IMR-90 (cell line): ENCODE results near the gene EVA1A. TPM values are rescaled to one million over a fixed set of nuclear protein-coding genes. Genes with fewer than 3 reads are reported as not detected.

ENCODE experiments used
- ATAC-seq: fragments of 200-7000 bp; cut with Tn5 transposase; 2 replicates; pipeline ENCODE4 v1.9.1; 2020; ENCODE audit warnings: low read depth, mild to moderate bottlenecking, moderate library complexity
- BruUV-seq: library from RNA; stranded (reverse); fragments of 400-500 nt; replicated peaks from 2 replicates; lab custom pipeline; 2021; lab: Mats Ljungman, UMichigan
- CTCF ChIA-PET: fragments of 300-600 bp; formaldehyde crosslinking; extraction: SDS; loops from one replicate; lab custom pipeline; 2021; ENCODE audit warnings: antibody characterized with exemption; lab: Yijun Ruan, JAX
- POLR2A ChIA-PET: fragments of 300-600 bp; sonication (Branson Sonifier 250); formaldehyde crosslinking; loops from one replicate; lab custom pipeline; 2022; ENCODE audit warnings: antibody characterized with exemption; ENCODE audit not compliant: unreplicated experiment; lab: Charles Lee
- DNase-seq: peaks from one replicate; pipeline ENCODE4 v3.0.0; 2013
- H2AFZ ChIP-seq: replicated peaks from 2 replicates; pipeline ENCODE3; 2013; ENCODE audit warnings: low read length, mild to moderate bottlenecking; ENCODE audit not compliant: poor library complexity
- H2AK5ac ChIP-seq: 2 replicates; pipeline ENCODE4 v1.6.1; 2013; ENCODE audit warnings: low read depth, low read length, inconsistent platforms
- H2AK9ac ChIP-seq: replicated peaks from 2 replicates; pipeline ENCODE3; 2013; ENCODE audit warnings: mild to moderate bottlenecking, low read depth, low read length, moderate library complexity; ENCODE audit not compliant: poor library complexity
- H2BK120ac ChIP-seq: 2 replicates; pipeline ENCODE4 v1.6.1; 2013; ENCODE audit warnings: low read depth, low read length, inconsistent platforms
- H2BK15ac ChIP-seq: 3 replicates; pipeline ENCODE4 v1.6.1; 2013; ENCODE audit warnings: low read depth, low read length, inconsistent platforms
- H2BK20ac ChIP-seq: 2 replicates; pipeline ENCODE4 v1.6.1; 2013; ENCODE audit warnings: low read depth, mild to moderate bottlenecking, inconsistent platforms, low read length, moderate library complexity
- H2BK5ac ChIP-seq: 2 replicates; pipeline ENCODE4 v1.6.1; 2013; ENCODE audit warnings: mild to moderate bottlenecking, low read depth, low read length, inconsistent platforms; ENCODE audit not compliant: poor library complexity, severe bottlenecking
- H3K14ac ChIP-seq: replicated peaks from 2 replicates; pipeline ENCODE4 v1.6.1; 2013; ENCODE audit warnings: low read depth, low read length, inconsistent platforms
- H3K18ac ChIP-seq: 2 replicates; pipeline ENCODE4 v1.6.1; 2013; ENCODE audit warnings: low read depth, low read length, control low read depth
- H3K23ac ChIP-seq: 2 replicates; pipeline ENCODE4 v1.6.1; 2013; ENCODE audit warnings: low read depth, low read length, inconsistent platforms
- H3K27ac ChIP-seq: 2 replicates; pipeline ENCODE4 v1.5.1; 2013; ENCODE audit warnings: mild to moderate bottlenecking, control low read depth, low read length; ENCODE audit not compliant: insufficient read depth
- H3K27me3 ChIP-seq: 2 replicates; pipeline ENCODE4 v1.6.1; 2013; ENCODE audit warnings: low read length; ENCODE audit not compliant: control insufficient read depth, insufficient read depth
- H3K36me3 ChIP-seq: 2 replicates; pipeline ENCODE4 v1.6.1; 2013; ENCODE audit warnings: low read length, mixed read lengths; ENCODE audit not compliant: control insufficient read depth, insufficient read depth
- H3K4ac ChIP-seq: 2 replicates; pipeline ENCODE4 v1.6.1; 2013; ENCODE audit warnings: low read depth, low read length, inconsistent platforms
- H3K4me1 ChIP-seq: 2 replicates; pipeline ENCODE4 v1.6.1; 2013; ENCODE audit warnings: low read length, mixed read lengths; ENCODE audit not compliant: control insufficient read depth, insufficient read depth
- H3K4me2 ChIP-seq: 2 replicates; pipeline ENCODE4 v1.6.1; 2013; ENCODE audit warnings: low read depth, mild to moderate bottlenecking, control low read depth, low read length, moderate library complexity
- H3K4me3 ChIP-seq: 2 replicates; pipeline ENCODE4 v1.5.1; 2013; ENCODE audit warnings: low read depth, mild to moderate bottlenecking, control low read depth, low read length, moderate library complexity; ENCODE audit not compliant: insufficient read depth
- H3K56ac ChIP-seq: 2 replicates; pipeline ENCODE4 v1.6.1; 2013; ENCODE audit warnings: low read length, inconsistent platforms; ENCODE audit not compliant: insufficient read depth; ENCODE audit errors: extremely low read depth
- H3K79me1 ChIP-seq, 2 experiments: 2 replicates each; pipeline ENCODE4 v1.6.1; 2013; ENCODE audit warnings: low read length in 2 of 2, inconsistent platforms in 1 of 2, low read depth in 1 of 2
- H3K9ac ChIP-seq: 2 replicates; pipeline ENCODE4 v1.6.1; 2013; ENCODE audit warnings: low read depth, low read length, control low read depth
- H3K9me1 ChIP-seq: 2 replicates; pipeline ENCODE4 v1.6.1; 2013; ENCODE audit warnings: low read length, inconsistent platforms; ENCODE audit not compliant: insufficient read depth
- H3K9me3 ChIP-seq: 2 replicates; pipeline ENCODE4 v1.6.1; 2013; ENCODE audit warnings: low read length; ENCODE audit not compliant: control insufficient read depth, insufficient read depth
- H4K20me1 ChIP-seq: 2 replicates; pipeline ENCODE4 v1.6.1; 2013; ENCODE audit warnings: low read length, inconsistent platforms; ENCODE audit not compliant: insufficient read depth
- H4K5ac ChIP-seq: 2 replicates; pipeline ENCODE4 v1.6.1; 2013; ENCODE audit warnings: mild to moderate bottlenecking, low read depth, low read length, control low read depth
- H4K8ac ChIP-seq, 2 experiments: 2 replicates each; pipeline ENCODE4 v1.6.1; 2013; ENCODE audit warnings: low read depth in 2 of 2, low read length in 2 of 2, control low read depth in 1 of 2, inconsistent platforms in 1 of 2
- H4K91ac ChIP-seq: 2 replicates; pipeline ENCODE4 v1.6.1; 2013; ENCODE audit warnings: low read depth, low read length, inconsistent platforms; ENCODE audit not compliant: insufficient read depth
- BHLHE40 ChIP-seq: fragments of 150-350 bp; IDR thresholded peaks from 2 replicates; pipeline ENCODE4 v1.6.1; 2016; ENCODE audit warnings: mild to moderate bottlenecking, low read depth, low read length
- CEBPB ChIP-seq: IDR thresholded peaks from 2 replicates; pipeline ENCODE4 v1.6.1; 2012; ENCODE audit warnings: low read depth, low read length, improper control_type of control experiment
- CHD1 ChIP-seq: IDR thresholded peaks from 2 replicates; pipeline ENCODE4 v1.6.1; 2012; ENCODE audit warnings: low read depth, low read length, improper control_type of control experiment
- CTCF ChIP-seq: conservative IDR thresholded peaks from 2 replicates; pipeline ENCODE4 v1.5.1; 2012; ENCODE audit warnings: mild to moderate bottlenecking, low read depth, low read length, improper control_type of control experiment
- ELK1 ChIP-seq: fragments of 150-350 bp; IDR thresholded peaks from 2 replicates; pipeline ENCODE4 v1.6.1; 2016; ENCODE audit warnings: low read depth, mild to moderate bottlenecking, low read length, moderate library complexity, borderline replicate concordance
- MAFK ChIP-seq: IDR thresholded peaks from 2 replicates; pipeline ENCODE4 v1.6.1; 2012; ENCODE audit warnings: low read depth, low read length, improper control_type of control experiment
- MAZ ChIP-seq: IDR thresholded peaks from 2 replicates; pipeline ENCODE4 v1.6.1; 2012; ENCODE audit warnings: low read depth, mild to moderate bottlenecking, low read length, improper control_type of control experiment, moderate library complexity, borderline replicate concordance
- MXI1 ChIP-seq: IDR thresholded peaks from 2 replicates; pipeline ENCODE4 v1.6.1; 2012; ENCODE audit warnings: low read depth, mild to moderate bottlenecking, low read length, moderate library complexity, borderline replicate concordance
- NFE2L2 ChIP-seq: fragments of 150-350 bp; IDR thresholded peaks from 2 replicates; pipeline ENCODE4 v1.6.1; 2016; ENCODE audit warnings: low read depth, mild to moderate bottlenecking, low read length
- POLR2A ChIP-seq: IDR thresholded peaks from 2 replicates; pipeline ENCODE4 v1.6.1; 2012; ENCODE audit warnings: mild to moderate bottlenecking, low read depth, low read length
- RAD21 ChIP-seq: IDR thresholded peaks from 2 replicates; pipeline ENCODE4 v1.6.1; 2012; ENCODE audit warnings: low read length, improper control_type of control experiment
- RCOR1 ChIP-seq: IDR thresholded peaks from 2 replicates; pipeline ENCODE4 v1.6.1; 2012; ENCODE audit warnings: mild to moderate bottlenecking, low read length, improper control_type of control experiment; ENCODE audit not compliant: insufficient replicate concordance
- RFX5 ChIP-seq: IDR thresholded peaks from 2 replicates; pipeline ENCODE4 v1.8.0; 2012; ENCODE audit warnings: low read depth, mild to moderate bottlenecking, low read length, moderate library complexity
- SMC3 ChIP-seq: fragments of 150-350 bp; IDR thresholded peaks from 2 replicates; pipeline ENCODE4 v1.6.1; 2016; ENCODE audit warnings: low read depth, mild to moderate bottlenecking, antibody characterized with exemption, low read length, moderate library complexity
- WGBS, 2 experiments: methylation state at CpG; one replicate each; pipeline versions ENCODE4 v1.1.5 to v1.1.7; 2013; ENCODE audit warnings: missing lambda C conversion rate in 2 of 2; ENCODE audit not compliant: insufficient read length in 1 of 2; ENCODE audit errors: extremely low coverage in 2 of 2; 5-methylcytosine and 5-hydroxymethylcytosine counted together
- dilution Hi-C: fragments of 300-500 bp; cut with HindIII; formaldehyde crosslinking; loops from one replicate; pipeline ENCODE4 v1.14.3; 2018; ENCODE audit warnings: low sequenced_read_pairs; ENCODE audit not compliant: unreplicated experiment
- in situ Hi-C: fragments of 300-500 bp; cut with MboI; formaldehyde crosslinking; loops from 3 replicates; pipeline ENCODE4 v1.14.3; 2019; ENCODE audit warnings: low sequenced_read_pairs, inconsistent platforms, mixed read lengths
- intact Hi-C: fragments of 100-400 bp; cut with micrococcal nuclease; formaldehyde crosslinking; loops from 2 replicates; pipeline ENCODE4 v1.10.0; 2022
- polyA plus RNA-seq, 3 experiments: library from polyadenylated mRNA; depleted of rRNA; stranded (reverse); fragments of >200 nt; gene quantifications; 2 replicates each; pipeline ENCODE4 v1.2.3, GENCODE V29; 2012; ENCODE audit warnings: low replicate concordance in 1 of 3
- total RNA-seq: library from RNA; depleted of rRNA; stranded (reverse); fragments of >200 nt; gene quantifications from 2 replicates; pipeline ENCODE4 v1.2.3, GENCODE V29; 2012

The EVA1A gene
- total and polyA plus RNA-seq, 2 of the 4 experiments (the other 2 are of a cell fraction): 54.5 to 93.7 TPM

GRCh38 chr2:75561566-75562512 lies 1.1 kb upstream of the EVA1A start:
- ATAC-seq (no peak), DNase-seq (peak; percentile 55)
- H3K18ac ChIP-seq: peak overlapping the region; percentile 78
- H2BK15ac ChIP-seq: peak overlapping the region; percentile 87; the same call in 2 of the 3 replicates
- CTCF ChIA-PET: interaction anchor here (0.6 to 1.2 kb wide), 6 partner anchors 12 to 53 kb away, joined by 3 to 10 read pairs (median 3); no protein-coding TSS in a partner anchor
- intact Hi-C loops: loop anchor here (1.0 to 2.0 kb wide), 3 partner anchors 27 to 97 kb away; no protein-coding TSS in a partner anchor
- peak overlapping the region; percentile 96 for H2AK5ac ChIP-seq
- H3K56ac ChIP-seq: peak overlapping the region; percentile 88
- peak overlapping the region; percentile 86 for H4K91ac ChIP-seq
- in situ Hi-C loops: loop anchor here (5.0 kb wide), 1 partner anchor 45 kb away; no protein-coding TSS in a partner anchor
- POLR2A ChIA-PET: interaction anchor here (0.6 to 0.9 kb wide), 2 partner anchors 44 to 146 kb away, joined by 4 to 9 read pairs; no protein-coding TSS in a partner anchor
- peak overlapping the region; percentile 88 for H3K4me3 ChIP-seq
- peaks cover 33% of the 10 kb centered on the region for H3K9me1 ChIP-seq
- whole genome bisulfite sequencing, 2 experiments: 67% methylated on average over 5 of the region's 11 CpGs; no CpG with 5 or more reads in 1 of the 2 experiments
- H4K5ac ChIP-seq: peak overlapping the region; percentile 71
- peak overlapping the region; percentile 84 for H2AFZ ChIP-seq
- H3K79me1 ChIP-seq: peaks cover 25 to 53% of the 10 kb centered on the region in 2 experiments
- peak overlapping the region; percentile 86 for H3K4ac ChIP-seq
- H3K9me3 ChIP-seq: no peaks in the 10 kb centered on the region
- H3K4me1 ChIP-seq: peaks cover 13% of the 10 kb centered on the region
- no peaks in the 10 kb centered on the region for H3K36me3 ChIP-seq
- peak overlapping the region; percentile 77 for H3K23ac ChIP-seq
- peak overlapping the region; percentile 92 for H3K9ac ChIP-seq
- peak overlapping the region; percentile 99 for H3K27ac ChIP-seq
- H2BK120ac ChIP-seq: peak overlapping the region; percentile 81
- H4K8ac ChIP-seq: peak overlapping the region; percentile 91 to 97
- peak overlapping the region; percentile 97 for H2BK20ac ChIP-seq
- dilution Hi-C loops: no loop called here
- BruUV-seq: no TSS peak
- H3K4me2 ChIP-seq: peak overlapping the region; percentile 95
- peak overlapping the region; percentile 90 for H2AK9ac ChIP-seq
- no peaks in the 10 kb centered on the region for H3K27me3 ChIP-seq
- H3K14ac ChIP-seq: peak overlapping the region; percentile 53
- H2BK5ac ChIP-seq: peak overlapping the region; percentile 97
- H4K20me1 ChIP-seq: peaks cover 27% of the 10 kb centered on the region; the same call in 1 of the 2 replicates
- no peak for TF ChIP-seq RAD21
- no peak for TF ChIP-seq BHLHE40
- TF ChIP-seq SMC3: no peak
- TF ChIP-seq RCOR1: no peak
- no peak for TF ChIP-seq CEBPB
- TF ChIP-seq MXI1: no peak
- no peak for TF ChIP-seq MAFK
- TF ChIP-seq RFX5: no peak
- no peak for TF ChIP-seq POLR2A
- TF ChIP-seq ELK1: no peak
- no peak for TF ChIP-seq CHD1
- TF ChIP-seq MAZ: no peak
- no peak for TF ChIP-seq NFE2L2
- no peak for TF ChIP-seq CTCF
